Adrenal gland (tissue), 12 donors: ENCODE measurements around the gene EBLN1. TPM values are rescaled to one million over a fixed set of nuclear protein-coding genes. Genes with fewer than 3 reads are reported as not detected.

Source experiments
- DNase-seq, 7 donors: peaks; one replicate each; pipeline ENCODE4 v3.0.0-alpha.2; 2019 to 2020
- H3K27ac ChIP-seq, 5 donors: fragments of 200-600 bp; sonication (generic) in 4 of 5; 1 replicate in 3 of 5; 2 replicates in 2 of 5; pipeline versions ENCODE4 v1.5.1 to v1.8.0; 2016 to 2020; ENCODE audit warnings: mild to moderate bottlenecking in 1 of 5
- H3K27me3 ChIP-seq: fragments of 200-600 bp; 2 replicates; pipeline ENCODE4 v1.8.0; 2021
- H3K36me3 ChIP-seq, 2 donors: fragments of 200-600 bp; replicated peaks in 1 of 2; 1 replicate in 1 of 2; 2 replicates in 1 of 2; pipeline versions ENCODE4 v1.5.1 to v1.8.0; 2018 to 2022
- H3K4me1 ChIP-seq, 2 donors: fragments of 200-600 bp; replicated peaks in 1 of 2; 1 replicate in 1 of 2; 2 replicates in 1 of 2; pipeline versions ENCODE4 v1.5.1 to v1.8.0; 2018 to 2021
- H3K4me3 ChIP-seq, 4 donors: fragments of 200-600 bp; sonication (generic) in 3 of 4; one replicate each; pipeline ENCODE4 v1.5.1; 2016 to 2018
- H3K9me3 ChIP-seq, 3 donors: fragments of 200-600 bp; sonication (generic) in 1 of 3; replicated peaks in 1 of 3; 1 replicate in 2 of 3; 2 replicates in 1 of 3; pipeline versions ENCODE4 v1.5.1 to v1.8.0; 2016 to 2021
- POLR2A ChIP-seq, 2 donors: fragments of 450-650 bp; IDR thresholded peaks; one replicate each; pipeline ENCODE4 v1.6.1; 2017; ENCODE audit warnings: antibody characterized with exemption in 2 of 2, mild to moderate bottlenecking in 2 of 2, moderate library complexity in 1 of 2
- WGBS, 4 donors: extraction: QIAGEN DNeasy Blood & Tissue Kit in 2 of 4; methylation state at CpG; one replicate each; pipeline versions ENCODE4 v1.1.5 to v1.1.7; 2013 to 2017; 5-methylcytosine and 5-hydroxymethylcytosine counted together
- intact Hi-C, 2 donors: fragments of 100-400 bp; cut with DNase I; formaldehyde crosslinking; loops; one replicate each; pipeline versions ENCODE4 v1.14.1 to v1.15.0; 2022 to 2023
- polyA plus RNA-seq, 3 donors: library from polyadenylated mRNA; stranded (reverse); fragments of 200-250 nt in 2 of 3; fragments of 350-450 nt in 1 of 3; fragmentation: Illumina TruSeq in 1 of 3; extraction: RNeasy Lipid Tissue Mini Kit (QIAGEN cat#74804) in 1 of 3; gene quantifications; one replicate each; pipeline ENCODE4 v1.2.3, GENCODE V29; 2013 to 2014
- total RNA-seq, 9 donors: library from RNA; depleted of rRNA in 4 of 9; stranded (reverse); fragments of >200 nt in 4 of 9; fragments of 120-200 nt in 1 of 9; fragmentation: NEBNext Ultra II Directional in 1 of 9; extraction: Animal tissue kit (Norgen Biotek cat#: 25700) in 1 of 9; gene quantifications; one replicate each; pipeline versions ENCODE4 v1.1.0 to v1.2.4, GENCODE V29; 2013 to 2023
- TF ChIP-seq, protein P1 (sequence below), 6 experiments: fragments of 450-650 bp in 4 of 6; fragments of 200-600 bp in 2 of 6; sonication (generic) in 1 of 6; IDR thresholded peaks; 1 replicate in 5 of 6; 2 replicates in 1 of 6; pipeline versions ENCODE4 v1.5.1 to v1.8.0; 2016 to 2021; ENCODE audit warnings: antibody characterized with exemption in 6 of 6, mild to moderate bottlenecking in 2 of 6, moderate library complexity in 1 of 6
- donor health status: healthy with polysubstance abuse.
- donor health status: Bipolar disorder and iron deficiency.
- donor health status: DM: yes; HTN: yes; CAD: no.
- donor health status: DM: no; HTN: no; CAD: no.
- donor health status: DM: no; HTN: no; CAD: no.
- donor health status: DM: yes; HTN: yes; CAD: no.

Gene EBLN1
- total and polyA plus RNA-seq, 12 donors, result not detected

DNA sequence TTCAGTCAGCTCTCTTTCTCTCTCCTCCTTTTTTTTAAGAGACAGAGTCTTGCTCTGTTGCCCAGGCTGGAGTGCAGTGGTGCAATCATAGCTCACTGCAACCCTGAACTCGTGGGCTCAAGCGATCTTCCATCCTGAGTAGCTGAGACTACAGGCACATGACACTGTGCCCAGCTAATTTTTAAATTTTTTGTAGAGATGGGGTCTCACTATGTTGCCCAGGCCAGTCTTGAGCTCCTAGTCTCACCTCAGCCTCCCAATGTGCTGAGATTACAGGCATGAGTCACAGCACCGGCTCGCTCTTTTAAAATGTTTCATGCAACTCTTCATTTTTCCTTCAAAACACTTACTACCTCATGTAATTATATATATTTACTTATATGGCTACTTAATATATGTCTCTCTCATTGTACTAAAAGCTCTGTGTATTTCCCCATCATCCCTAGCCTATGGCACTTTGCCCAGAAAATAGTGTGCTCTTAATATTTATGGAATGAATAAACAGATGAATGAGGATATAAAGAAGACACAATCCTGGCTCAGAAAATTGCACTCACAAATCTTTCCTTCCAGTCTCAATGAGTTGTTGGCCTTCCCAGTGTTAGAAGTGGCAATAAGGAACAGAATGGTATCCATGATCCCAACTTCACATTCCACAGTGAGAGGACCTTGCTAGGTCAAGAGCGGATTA lies 33.9 kb downstream of the EBLN1 start:
- H3K27ac ChIP-seq, result no peak overlapping the region
- no peaks in the 10 kb centered on the region for H3K36me3 ChIP-seq
- intact Hi-C loops, result no loop called here
- no peak for DNase-seq
- H3K9me3 ChIP-seq, result no peaks in the 10 kb centered on the region
- H3K4me3 ChIP-seq, result no peak overlapping the region
- peaks cover 12% of the 10 kb centered on the region for H3K27me3 ChIP-seq
- TF ChIP-seq, protein P1, sequence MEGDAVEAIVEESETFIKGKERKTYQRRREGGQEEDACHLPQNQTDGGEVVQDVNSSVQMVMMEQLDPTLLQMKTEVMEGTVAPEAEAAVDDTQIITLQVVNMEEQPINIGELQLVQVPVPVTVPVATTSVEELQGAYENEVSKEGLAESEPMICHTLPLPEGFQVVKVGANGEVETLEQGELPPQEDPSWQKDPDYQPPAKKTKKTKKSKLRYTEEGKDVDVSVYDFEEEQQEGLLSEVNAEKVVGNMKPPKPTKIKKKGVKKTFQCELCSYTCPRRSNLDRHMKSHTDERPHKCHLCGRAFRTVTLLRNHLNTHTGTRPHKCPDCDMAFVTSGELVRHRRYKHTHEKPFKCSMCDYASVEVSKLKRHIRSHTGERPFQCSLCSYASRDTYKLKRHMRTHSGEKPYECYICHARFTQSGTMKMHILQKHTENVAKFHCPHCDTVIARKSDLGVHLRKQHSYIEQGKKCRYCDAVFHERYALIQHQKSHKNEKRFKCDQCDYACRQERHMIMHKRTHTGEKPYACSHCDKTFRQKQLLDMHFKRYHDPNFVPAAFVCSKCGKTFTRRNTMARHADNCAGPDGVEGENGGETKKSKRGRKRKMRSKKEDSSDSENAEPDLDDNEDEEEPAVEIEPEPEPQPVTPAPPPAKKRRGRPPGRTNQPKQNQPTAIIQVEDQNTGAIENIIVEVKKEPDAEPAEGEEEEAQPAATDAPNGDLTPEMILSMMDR (IDR thresholded peaks at IDR 0.05), result no peak
- no peaks in the 10 kb centered on the region for H3K4me1 ChIP-seq
- WGBS, 4 donors, result 85 to 89% (median 85%) methylated on average over 5 of the region's 5 CpGs

DNA sequence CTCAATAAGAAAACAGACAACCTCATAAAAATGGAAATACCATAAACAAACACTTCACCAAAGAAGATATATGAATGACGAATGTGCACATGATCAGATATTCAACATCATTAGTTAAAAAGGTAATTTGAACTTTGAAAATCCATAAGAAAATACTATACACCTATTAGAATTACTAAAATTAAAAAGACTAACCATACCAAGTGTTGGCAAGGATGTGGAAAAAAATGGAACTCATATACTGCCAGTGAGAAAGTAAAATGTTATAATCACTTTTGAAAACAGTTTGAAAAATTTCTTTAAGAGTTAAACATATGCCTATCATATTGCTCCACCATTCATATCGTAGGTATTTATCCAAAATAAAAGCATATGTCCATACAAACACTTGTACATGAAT lies 37.1 kb downstream of the EBLN1 start:
- H3K9me3 ChIP-seq, result no peaks in the 10 kb centered on the region
- 80 to 88% (median 86%) methylated on average over 2 of the region's 2 CpGs for WGBS, 4 donors

DNA sequence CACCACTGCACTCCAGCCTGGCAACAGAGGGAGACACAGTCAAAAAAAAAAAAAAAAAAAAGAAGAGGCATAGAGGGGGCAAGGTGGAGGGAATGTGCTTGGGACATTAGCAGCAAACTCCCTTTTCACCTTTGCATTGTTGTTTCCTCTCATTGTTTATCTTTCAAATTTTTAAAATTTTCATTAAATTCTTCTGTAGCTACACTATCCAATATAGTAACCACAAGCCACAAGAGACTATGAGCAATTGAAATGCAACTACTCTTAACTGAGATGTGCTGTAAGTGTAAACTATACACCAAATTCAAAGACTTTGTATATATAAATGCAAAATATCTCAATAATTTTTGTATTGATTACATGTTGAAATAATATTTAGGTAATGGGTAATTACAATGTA lies 43.4 kb downstream of the EBLN1 start:
- H3K27ac ChIP-seq, result no peak overlapping the region
- TF ChIP-seq, protein P1 (IDR thresholded peaks at IDR 0.05), result no peak
- TF ChIP-seq POLR2A (IDR thresholded peaks at IDR 0.05), result no peak
- no peaks in the 10 kb centered on the region for H3K36me3 ChIP-seq
- no peak overlapping the region for H3K4me3 ChIP-seq
- intact Hi-C loops, result no loop called here
- H3K27me3 ChIP-seq, result peaks cover 8% of the 10 kb centered on the region
- no peaks in the 10 kb centered on the region for H3K9me3 ChIP-seq
- DNase-seq, result no peak
- H3K4me1 ChIP-seq, result no peaks in the 10 kb centered on the region

More for the DNA sequence above, 37.1 kb downstream of the EBLN1 start:
- Histone ChIP-seq H3K4me1 (no peaks in the 10 kb centered on the region), H3K27ac (no peak overlapping the region), H3K36me3 (no peaks in the 10 kb centered on the region), H3K27me3 (peaks cover 3% of the 10 kb centered on the region), H3K4me3 (no peak overlapping the region)
- TF ChIP-seq, protein P1 (IDR thresholded peaks at IDR 0.05), result no peak
- no peak for TF ChIP-seq POLR2A (IDR thresholded peaks at IDR 0.05)
- intact Hi-C loops, result no loop called here
- DNase-seq, result no peak

DNA sequence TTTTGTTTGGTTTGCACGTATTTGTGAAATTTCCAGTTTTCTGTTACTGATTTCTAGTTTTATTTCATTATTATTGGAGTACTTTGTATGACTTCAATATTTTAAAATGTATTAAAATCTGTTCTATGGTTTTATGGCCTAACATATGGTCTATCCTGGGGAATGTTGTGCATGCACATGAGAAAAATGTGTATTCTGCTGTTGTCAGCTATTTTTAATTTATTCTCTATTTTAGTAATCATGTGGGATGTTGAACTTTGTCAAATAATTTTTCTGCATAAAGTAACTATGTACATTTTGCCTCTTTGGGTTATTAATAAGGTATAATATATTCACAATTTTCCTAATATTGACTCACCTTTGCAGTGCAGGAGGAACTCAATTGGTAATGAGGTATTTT lies 46.7 kb downstream of the EBLN1 start:
- 77 to 95% (median 86%) methylated on average over 1 of the region's 1 CpG for WGBS, 4 donors
- H3K27me3 ChIP-seq, result peaks cover 5% of the 10 kb centered on the region
- intact Hi-C loops, result no loop called here
- H3K4me3 ChIP-seq, result no peak overlapping the region
- H3K4me1 ChIP-seq, result no peaks in the 10 kb centered on the region
- H3K27ac ChIP-seq, result no peak overlapping the region
- no peaks in the 10 kb centered on the region for H3K9me3 ChIP-seq
- TF ChIP-seq, protein P1 (IDR thresholded peaks at IDR 0.05), result no peak
- TF ChIP-seq POLR2A (IDR thresholded peaks at IDR 0.05), result no peak
- H3K36me3 ChIP-seq, result no peaks in the 10 kb centered on the region
- no peak for DNase-seq
